NCI-H1417 treated with DMSO at 0.1 percent for 48 hours (cell line): ENCODE data around the gene LNPK.
"Not testable (repeated sequence)": the region's sequence is repeated elsewhere in the genome, so short reads cannot be mapped to it uniquely, and the experiment has no call there.

Experiments used
- DNase-seq: peaks from one replicate; lab custom pipeline; 2025; lab: John Stamatoyannopoulos, UW

Gene LNPK

GRCh38 chr2:175903384-175903936, 98.6 kb downstream of the LNPK start:
- DNase-seq = no peak

DNA sequence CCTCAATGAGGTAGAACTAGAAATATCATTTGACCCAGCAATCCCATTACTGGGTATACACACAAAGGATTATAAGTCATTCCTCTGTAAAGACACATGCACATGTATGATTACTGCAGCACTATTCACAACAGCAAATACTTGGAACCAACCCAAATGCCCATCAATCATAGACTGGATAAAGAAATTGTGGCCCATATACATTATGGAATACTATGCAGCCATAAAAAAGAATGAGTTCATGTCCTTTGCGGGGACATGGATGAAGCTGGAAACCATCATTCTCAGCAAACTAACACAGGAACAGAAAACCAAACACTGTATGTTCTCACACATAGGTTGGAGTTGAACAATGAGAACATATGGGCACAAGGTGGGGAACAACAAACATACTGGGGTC, 106.1 kb downstream of the LNPK start:
- not testable (repeated sequence) for DNase-seq

- DNase-seq = no peak
Measured at GRCh38 chr2:175892046-175892445, 110.0 kb downstream of the LNPK start.

DNA sequence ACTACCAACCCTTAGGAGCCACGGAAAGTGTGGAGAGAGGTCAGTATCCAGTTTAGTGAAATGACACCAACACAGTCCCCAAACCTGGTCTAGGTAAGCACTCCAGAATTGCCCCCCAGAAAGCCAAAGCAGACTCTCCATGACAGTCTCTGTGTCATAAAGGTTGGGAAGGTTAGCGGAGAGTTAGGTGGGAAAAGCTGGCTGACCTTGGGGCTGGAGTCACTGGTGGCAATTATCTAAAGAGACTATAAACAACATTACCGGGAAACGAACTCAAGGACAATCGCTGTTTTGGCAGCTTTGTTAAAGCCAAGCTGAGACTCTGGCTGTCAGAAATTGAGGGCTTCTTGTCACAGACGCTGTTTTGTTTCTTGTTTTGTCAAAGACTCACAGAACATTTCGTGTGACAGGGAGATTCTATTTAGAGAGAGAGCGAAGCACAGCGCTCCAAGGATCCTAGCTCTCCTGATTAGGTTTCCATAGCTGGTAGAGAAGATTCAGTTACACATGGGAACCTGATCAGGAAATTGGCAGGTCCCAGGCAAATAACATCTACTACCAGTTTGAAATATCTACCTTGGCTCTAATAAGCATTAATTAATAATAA, 111.3 kb downstream of the LNPK start:
- no peak for DNase-seq

- peak; percentile 65 for DNase-seq
Measured at GRCh38 chr2:175889701-175890302, 112.3 kb downstream of the LNPK start.

- no peak for DNase-seq
Measured at GRCh38 chr2:175887776-175888175, 114.3 kb downstream of the LNPK start.

- no peak for DNase-seq
Measured at GRCh38 chr2:175884697-175885393, 117.2 kb downstream of the LNPK start.

GRCh38 chr2:175883586-175884194, 118.4 kb downstream of the LNPK start:
- no peak for DNase-seq

- no peak for DNase-seq
Measured at GRCh38 chr2:175879679-175880078, 122.4 kb downstream of the LNPK start.

DNA sequence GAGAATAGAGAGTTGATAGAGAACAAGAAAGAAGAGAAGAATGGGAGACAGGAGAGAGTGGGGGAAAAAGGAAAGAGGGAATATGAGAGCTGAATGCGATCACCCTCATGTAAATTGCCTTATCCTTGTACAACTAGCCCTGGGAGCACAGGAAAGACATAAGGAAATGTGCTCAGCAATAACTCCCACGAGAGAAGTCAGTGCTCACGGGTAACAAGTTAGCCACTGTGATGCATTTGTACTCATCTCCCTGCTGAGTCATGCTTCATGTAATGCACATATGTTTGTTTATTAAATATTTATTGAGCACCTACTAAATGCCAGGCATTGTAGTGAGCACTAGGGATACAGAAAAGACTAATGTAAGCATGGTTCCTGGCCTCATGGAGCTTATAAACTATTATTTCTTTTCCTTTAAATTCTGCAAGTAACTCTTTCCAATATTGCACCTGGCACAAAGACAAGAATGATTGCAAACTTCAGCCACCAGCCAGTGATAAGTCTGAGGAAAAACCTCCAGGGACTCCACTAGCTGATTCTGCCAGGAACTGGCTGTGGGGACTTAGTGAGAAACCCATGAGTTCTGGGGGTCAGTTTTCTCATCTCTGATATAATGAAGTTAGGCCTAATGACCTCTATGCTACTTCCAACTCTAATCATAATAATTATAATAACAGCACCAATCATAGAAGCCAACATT, 124.1 kb downstream of the LNPK start:
- DNase-seq = no peak

GRCh38 chr2:175874291-175874690, 127.8 kb downstream of the LNPK start:
- DNase-seq = no peak
